Measurements from ENCODE around the gene ANKRD62.

Gene ANKRD62

DNA sequence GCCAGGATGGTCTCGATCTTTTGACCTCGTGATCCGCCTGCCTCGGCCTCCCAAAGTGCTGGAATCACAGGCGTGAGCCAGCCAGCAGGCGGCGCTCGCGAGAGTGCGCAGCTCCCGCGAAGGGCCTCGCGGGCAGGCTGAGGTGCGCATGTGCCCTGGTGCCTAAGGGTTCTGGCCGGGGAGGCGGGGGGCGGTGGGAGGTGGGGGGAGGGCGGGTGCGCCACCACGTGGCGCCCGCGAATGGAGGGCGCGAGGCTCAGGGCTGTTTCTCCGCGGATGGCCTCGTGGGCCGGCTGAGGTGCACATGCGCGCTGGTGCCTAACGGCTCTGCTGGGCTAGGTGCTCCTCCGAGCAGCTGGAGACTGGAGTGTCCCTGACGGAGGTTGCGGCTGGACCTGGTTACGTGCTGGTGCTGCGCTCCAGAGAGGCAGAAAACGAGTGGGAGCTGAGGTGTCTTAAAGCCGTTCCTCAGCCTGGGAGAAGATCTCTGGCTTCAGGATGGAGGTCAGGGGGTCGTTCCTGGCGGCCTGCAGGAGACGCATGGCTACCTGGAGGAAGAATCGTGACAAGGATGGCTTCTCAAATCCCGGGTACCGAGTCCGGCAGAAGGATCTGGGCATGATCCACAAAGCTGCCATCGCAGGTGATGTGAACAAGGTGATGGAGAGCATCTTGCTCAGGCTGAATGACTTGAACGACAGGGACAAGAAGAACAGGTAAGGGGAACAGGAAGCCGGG lies at the start of gene ANKRD62:
Gene ANKRD62 (plus strand): TSS at position 324 of the 738 bp plus-strand sequence. CDS start 175 bp downstream, at position 499.
- no peak for DNase-seq

DNA sequence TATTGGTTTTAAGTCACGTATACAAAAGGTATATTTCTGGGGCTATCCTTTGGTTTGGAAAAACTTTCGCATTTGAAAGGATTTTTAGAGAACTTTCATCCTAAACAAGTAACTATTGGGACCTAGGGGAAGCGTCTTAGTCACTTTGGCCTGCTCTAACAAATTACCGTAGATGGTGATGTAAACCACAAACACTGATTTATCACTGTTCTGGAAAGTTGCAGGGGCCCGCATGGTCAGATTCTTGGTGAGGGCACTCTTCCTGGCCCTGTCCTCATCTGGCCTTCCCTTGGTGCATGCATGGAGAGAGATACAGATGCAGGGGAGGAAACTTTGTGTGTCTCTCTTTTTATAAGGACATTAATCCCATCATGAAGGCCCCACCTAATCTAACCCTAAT lies 49.1 kb upstream of the ANKRD62 start:
- DNase-seq = no peak

DNA sequence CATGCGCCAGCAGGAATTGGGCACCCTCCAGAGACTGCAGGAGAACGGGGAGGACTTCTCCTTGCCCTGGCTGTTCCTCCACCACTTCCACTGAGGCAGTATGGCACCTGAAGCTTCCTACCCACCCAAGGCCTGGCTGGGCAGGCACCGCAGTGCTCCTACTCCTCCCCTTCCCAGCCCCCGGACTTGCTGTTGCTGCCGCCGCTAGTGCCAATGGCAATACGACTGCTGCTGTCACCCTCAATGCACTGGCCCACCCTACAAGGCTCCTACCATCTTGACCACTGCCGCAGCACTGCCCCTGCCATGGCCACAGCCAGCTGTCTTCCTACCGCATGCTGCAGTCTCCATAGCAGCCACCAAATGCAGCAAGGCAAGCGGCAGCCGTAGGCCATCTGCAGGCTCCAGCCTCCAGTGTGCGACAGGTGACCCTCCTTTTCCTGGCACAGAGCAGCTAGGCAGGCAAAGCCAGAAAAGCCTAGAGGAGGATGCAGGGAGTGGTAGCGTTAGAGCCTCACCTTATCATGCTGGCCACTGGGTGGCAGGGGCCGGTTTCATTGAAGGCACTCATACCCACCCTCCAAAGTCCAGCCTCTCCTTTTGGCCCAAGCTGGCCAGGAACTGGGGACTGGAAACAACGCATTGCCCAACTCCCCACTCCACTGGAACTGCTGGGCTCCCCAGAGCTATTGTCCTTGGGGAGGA lies 47.4 kb upstream of the ANKRD62 start:
- DNase-seq = no peak

DNA sequence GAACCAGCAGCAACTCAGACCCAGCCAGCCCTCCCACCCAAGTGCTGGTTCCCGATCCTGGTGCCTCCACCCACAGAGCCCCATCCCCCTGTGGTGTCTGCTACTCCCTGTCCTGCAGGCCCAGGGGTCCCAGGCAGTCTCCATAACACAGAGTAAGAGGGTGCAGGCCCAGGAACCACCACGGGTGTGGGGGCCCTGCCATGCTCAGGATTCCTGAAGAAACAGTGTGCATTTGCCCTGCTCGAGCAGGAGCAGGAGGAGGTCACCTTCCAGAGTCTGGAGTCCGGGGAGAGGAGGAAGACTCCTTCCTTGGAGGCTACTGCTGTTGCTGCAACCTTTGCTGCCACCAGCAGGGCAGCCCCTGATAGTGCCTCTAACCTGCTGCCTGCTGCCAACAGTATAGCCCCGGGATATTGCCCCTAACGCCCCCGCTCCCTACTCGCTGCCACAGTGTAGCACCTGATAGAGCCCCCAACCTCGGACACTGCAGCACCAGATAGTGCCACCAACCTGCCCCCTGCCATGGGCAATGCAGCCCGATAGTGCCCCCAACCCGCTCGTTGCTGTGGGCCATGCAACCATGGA lies 46.8 kb upstream of the ANKRD62 start:
- DNase-seq = no peak

DNA sequence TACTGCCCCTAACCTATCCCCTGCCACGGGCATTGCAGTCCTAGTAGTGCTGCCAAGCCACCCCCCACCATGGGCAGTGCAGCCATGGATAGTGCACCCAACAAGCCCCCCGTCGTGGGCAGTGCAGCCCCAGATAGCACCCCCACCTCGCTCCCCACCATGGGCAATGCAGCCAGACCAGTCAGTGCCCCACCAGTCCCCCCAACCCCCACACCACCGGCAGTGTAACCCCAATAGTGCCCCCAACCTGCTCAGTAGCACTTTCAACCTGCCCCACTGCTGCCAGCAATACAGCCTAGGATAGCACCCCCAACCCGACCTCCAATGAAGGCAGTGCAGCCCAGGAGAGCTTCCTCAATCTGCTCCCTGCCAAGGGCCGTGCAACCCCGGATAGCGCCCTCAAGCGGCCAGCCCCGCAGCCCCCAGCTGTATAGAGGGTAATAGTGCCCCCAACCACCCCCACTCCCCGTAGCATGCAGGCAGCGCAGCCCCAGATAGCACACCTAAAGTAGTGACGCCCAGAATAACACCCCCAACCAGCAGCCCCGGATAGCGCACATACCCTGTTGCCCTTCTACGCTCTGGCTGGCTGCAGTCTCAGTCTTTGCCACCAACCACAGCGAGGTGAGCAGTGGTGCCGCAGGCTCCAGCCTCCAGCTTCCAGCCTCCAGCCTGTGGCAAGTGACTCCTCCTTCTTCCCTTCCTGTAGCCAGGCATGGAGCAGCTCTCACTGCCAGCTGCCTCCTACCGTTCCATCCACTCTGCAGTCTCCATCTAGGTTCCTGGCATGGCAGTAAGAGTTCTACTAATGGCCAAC lies 45.4 kb upstream of the ANKRD62 start:
- DNase-seq = no peak

DNA sequence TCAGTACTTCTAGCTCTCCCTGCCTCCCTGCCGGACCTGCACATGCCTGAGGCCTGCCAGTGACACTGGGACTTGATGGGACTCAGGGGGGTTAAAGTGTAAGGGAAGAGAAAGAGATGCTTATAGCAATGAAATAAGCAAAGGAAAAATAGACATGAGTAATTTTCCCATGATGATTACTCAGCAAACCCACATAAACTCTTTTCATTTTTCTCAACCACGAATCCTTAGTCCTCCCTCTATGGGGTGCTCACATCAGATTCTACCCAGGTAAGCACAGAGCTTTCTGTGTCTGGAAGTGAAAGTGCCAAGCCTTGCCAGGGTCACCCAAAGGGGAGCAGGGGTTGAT lies 44.8 kb upstream of the ANKRD62 start:
- no peak for DNase-seq

DNA sequence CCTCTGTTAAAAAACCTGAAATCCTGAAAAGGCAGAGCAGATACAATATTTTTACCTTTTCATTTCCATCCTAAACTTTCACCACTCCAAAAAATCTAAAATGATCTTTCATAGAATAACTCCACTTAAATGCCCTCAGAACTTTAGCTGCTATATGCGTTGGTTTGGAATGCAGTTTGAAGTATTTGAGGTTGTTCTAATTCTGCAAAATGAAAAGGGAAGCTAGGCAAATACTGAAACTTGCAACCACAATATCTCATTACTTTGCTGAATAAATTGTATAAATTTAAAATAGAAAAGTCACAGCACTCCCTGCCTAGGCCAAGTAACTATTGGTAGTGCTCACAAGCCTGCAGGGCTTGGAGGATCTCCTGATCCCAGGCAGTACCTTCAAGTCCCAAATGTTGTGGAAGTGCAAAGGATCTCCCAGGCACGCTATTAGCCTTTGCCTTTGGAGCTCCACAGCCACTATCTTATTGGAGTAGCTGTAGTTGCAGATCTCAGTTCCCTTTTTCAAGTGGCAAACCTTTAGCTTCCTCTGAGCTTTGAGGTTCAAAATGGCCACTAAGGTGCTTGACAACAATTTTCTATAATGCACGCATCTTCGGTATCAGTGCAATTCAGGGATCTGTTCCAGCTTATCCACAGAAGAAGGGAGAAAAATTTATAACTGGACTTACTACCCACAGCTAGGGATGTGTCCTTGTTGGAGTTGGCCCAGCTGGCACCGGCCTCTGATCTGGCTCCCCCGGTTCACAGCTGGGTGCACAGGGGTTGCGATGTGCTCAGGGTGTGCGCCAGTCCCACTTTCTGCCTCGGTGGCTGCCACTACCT lies 43.4 kb upstream of the ANKRD62 start:
- no peak for DNase-seq

DNA sequence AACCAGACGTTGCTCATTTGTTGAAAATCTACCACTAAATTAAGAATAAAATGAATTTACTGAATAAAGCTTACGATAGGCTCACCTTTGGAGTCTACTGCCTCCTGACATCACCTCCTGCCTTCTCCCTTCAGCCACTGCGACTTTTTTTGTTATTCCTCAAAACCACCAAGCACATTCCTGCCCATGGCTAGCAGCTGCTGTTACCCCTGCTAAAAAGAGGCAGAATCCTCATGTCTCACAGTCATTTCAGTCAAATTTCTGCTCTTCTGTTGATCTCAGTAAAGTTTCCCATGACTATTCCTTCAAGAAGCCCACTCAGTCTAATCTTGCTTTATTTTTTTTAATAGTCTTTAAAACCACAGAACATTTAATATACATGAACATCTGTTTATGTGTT lies 40.8 kb upstream of the ANKRD62 start:
- DNase-seq = no peak

DNA sequence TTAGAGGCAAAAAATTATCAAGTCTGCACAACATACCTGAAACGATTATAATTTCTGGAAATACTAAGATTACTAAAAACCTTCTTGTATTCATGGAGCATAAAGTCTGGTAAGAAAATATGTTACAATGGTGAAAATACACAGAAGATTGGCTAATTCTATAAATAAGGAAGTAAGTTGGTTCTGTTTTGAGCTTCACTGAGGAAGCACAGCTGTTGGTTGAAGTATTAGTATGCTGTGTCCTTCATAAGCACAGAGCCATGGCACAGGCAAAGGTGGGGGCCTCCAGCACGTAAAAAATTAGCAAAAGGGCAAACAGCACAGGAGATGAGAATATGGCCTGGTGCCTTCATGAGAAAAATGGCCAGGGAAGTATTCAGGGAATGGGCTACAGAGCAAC lies 40.4 kb upstream of the ANKRD62 start:
- DNase-seq = no peak

DNA sequence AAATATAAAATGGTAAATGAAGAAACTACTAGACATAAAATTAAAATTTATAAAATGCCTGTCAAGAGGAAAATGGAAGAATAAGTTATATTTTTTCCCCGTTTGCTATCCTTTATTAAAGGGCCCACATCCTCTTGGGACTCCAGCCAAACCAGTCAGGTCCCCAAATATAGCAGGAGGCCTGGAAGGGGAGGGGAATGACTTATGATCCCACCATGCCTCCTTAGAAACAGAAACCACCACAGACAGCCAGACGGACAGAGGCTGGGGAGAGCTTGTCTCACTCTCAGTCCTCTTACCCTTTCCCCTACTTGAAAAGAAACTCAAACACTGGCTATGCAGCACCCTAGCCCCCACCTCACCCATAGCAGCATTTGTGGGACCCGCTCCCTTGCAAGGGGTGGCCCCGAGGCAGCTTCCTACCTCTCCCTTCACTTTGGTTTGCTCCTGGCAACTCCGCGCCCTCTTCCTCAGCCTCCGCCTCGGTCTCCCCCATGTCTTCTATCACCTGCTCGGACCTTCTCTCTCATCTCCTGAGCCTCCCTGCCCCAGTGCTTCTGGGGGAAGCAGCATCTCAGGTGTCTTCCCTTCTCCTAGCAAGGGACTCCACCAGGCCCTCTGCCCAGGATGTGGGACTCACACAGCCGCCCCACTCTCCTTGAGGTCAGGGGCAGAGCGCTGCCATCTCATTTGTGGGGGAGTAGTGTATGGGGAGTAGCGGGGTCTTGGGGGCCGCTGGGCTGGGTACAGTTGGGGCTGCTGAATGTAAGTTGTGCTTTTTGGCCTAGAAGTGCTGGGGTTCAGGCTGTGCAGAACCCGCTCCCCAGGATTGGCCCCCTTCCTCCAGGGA lies 37.4 kb upstream of the ANKRD62 start:
- DNase-seq = no peak

DNA sequence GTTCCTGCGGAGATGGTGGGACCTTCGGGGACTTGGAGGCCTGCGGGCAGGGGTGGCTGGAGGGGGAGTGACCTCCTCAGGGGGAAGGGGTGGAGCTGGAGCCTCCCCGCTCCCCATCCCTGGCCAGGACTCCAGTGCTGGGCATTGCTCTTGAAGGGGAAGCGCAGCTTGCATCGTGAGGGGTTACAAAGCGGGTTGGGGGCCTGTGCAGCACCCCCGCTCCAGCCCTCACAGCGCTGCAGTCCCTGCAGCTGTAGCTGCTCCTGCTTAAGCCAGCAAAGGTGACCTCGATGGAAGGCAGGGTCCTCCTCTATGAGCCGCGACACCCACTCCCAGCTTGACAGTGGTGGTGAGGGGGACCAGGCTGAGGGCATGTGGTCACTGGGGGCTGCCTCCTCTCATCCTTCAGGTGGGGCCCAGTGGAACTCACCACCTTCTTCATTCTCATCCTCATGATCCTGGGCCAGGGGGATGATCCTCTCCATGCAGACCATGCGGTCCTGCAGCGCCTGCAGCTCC lies 36.7 kb upstream of the ANKRD62 start:
- DNase-seq = no peak

DNA sequence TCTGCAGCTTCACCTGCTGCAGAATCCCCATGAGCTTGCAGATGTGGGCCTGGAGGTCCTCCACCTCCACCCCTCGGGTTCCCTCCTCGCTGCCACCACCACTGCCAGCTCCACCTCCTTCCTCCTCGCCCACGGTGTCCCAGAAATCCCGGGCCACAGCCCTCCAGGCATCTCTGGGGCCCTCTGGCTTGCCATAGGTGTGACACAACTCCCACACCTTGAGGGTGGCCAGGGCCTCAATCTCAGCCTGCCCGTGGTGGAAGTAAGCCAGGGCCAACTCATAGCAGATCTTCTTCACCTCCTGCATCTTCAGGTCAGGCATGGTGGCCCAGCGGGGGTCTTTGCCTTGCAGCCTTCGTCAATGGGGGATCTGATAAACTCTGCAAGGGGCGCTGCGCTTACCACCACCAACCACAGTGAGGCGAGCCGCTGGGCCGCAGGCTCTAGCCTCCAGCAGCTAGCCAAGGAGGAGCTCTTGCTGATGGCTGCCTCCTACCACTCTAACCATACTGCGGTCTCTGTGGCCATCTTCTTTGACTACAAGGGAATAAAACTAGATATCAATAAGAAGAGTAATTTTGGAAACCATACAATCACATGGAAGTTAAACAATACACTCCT lies 36.1 kb upstream of the ANKRD62 start:
- no peak for DNase-seq

DNA sequence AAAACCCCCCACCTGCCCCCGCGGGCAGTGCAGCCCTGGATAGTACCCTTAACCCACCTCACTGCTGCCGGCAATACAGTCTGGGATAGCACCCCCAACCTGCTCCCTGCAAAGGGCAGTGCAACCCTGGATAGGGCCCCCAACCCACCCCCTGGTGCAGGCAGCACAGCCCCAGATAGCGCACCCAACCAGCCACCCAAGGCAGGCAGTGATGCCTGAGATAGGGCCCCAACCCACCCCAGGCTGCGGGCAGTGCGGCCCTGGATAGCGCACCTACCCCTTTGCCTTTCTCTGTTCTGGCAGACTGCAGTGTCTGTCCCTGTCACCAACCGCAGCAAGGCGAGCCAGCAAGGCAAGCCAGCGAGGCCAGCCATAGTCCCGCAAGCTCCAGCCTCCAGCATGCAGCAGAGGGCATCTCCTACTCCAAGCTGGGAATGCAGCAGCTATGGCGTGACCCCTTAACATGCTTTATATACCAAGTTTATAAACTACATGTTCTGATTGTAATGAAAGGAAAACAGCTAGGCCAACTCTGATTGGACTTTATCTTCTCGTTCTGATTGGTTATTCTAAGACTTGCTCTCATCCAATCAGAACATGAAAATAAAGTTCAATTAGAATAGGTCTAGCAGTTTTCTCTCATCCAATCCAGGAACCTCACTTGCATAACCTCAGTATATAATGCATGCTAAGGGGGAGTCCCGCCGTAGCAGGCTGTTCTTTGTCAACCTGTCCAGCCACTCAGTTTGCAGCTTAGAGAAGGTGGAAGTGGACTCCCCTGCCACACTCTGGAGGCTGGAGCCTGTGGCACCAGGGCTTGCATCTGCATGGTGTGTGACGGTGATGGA lies 34.1 kb upstream of the ANKRD62 start:
- DNase-seq = no peak

DNA sequence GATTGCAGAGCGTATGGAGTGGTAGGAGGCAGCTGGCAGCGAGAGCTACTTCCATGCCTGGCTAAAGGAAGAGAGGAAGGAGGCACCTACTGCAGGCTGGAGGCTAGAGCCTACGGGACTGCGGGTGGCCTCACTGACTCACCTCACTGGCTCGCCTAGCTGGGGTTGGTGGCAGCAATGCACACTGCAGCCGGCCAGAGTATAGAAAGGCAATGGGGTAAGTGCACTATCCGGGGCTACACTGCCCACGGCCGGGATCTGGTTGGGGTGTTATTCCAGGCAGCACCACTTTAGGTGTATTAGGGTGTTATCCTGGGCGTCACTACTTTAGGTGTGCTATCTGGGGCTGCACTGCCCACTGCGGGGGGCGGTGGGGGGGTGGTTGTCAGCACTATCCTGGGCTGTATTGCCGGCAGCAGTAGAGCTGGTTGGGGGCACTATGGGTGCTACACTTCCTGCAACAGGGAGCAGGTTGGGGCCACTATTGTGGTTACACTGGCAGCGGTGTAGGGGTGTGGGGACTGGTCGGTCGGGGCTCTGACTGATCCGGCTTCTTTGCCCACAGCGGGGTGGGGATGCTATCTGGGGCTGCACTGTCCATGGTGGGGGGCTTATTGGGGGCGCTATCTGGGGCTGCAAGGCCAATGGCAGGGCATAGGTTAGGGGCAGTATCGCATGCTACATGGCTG lies 33.3 kb upstream of the ANKRD62 start:
- DNase-seq = no peak

DNA sequence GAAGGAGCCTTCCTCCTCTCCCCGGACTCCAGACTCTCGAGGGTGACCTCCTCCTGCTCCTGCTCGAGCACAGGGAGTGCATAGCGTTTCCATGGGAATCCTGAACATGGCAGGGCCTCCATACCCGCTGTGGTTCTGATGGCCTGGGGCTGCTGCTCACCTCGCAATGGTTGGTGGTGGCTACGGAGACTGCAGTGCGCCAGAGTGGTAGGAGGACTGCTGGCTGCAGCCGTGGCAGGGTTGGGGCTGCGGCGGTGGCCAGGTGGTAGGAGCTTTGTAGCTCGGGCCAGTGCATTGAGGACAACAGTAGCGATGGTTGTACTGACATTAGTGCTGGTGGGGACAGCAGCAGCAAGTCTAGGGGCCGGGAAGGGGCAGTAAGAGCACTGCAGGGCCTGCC lies 32.0 kb upstream of the ANKRD62 start:
- no peak for DNase-seq

DNA sequence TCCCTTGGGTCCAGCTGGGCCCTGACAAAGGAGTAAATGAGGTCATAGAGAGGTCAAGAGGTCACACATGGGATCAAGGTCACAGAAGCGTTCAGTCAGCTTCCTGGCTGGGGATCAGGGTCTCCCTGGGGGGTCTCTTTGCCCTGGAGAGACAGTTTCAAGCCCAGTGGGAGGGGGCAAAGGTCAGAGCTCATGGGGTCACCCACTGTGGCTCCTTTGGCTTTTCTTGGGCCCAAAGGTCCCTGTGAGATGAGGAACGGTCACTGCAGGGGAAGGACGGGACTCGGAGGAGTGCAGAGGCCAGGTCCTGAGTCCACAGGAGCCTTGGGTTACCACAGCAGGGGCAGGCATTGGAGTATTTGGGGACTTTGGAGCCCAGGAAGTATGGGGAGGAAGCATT lies 30.7 kb upstream of the ANKRD62 start:
- no peak for DNase-seq

DNA sequence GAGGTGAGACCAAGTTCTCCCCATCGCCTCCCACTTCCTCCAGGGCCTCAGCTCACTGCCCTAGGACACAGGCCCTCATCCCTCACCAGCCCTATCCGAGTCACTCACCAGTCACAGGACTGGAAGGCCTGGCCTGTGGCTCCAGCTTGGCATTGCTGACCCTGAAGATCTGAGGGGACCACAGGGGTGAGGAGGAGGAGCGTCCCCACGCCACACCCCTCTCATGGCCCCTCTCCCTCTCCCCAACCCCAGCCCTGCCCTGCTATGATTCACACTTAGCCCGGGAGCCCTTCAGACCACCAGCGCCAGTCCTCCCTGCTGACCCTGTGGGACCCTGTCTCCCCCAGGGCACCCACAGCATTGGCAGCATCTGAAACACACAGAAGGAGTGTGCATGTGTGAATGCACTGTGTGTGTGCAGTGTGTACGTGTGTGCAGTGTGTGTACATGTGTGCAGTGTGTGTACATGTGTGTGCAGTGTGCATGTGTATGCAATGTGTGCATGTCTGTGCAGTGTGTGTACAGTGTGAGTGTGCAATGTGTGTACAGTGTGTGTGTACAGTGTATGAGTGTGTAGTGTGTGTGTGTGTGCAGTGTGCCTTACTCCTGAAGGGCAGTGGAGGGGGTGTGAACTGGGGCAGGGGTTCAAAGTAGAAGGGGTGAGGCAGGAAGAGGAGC lies 29.4 kb upstream of the ANKRD62 start:
- DNase-seq = no peak

DNA sequence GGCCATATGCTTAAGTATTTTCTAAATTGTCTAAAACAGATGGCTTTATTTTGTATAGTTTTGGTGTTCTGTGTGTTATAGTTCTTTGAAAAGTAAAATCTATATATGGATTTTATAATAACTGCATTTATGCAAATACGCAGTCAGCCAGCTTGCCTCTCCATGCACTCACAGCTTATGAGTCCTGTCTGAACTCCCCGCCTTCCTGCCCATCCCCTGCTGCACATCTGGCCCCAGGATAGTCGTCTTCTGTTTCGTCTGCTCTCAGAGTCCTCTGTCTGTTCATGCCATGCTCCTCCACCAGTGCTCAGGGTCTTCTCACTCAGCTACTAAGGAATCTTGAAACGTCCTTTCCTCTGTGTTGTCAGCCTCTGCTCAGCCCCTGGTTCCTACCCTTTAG lies 28.2 kb upstream of the ANKRD62 start:
- no peak for DNase-seq
